Upper lobe of left lung (tissue), 6 donors: ENCODE data around the gene MAP1LC3B. TPM values are rescaled to one million over a fixed set of nuclear protein-coding genes. Genes with fewer than 3 reads are reported as not detected.
A peak's percentile ranks its signal among the peaks of the same experiment; 100 is the strongest.

Source experiments
- ATAC-seq, 2 donors: fragments of 200-7000 bp; cut with Tn5 transposase; one replicate each; pipeline ENCODE4 v1.9.1; 2022; ENCODE audit warnings: mild to moderate bottlenecking in 2 of 2, moderate library complexity in 2 of 2; ENCODE audit not compliant: low FRiP score in 2 of 2
- DNase-seq, 2 donors: peaks; one replicate each; pipeline ENCODE4 v3.0.0-alpha.2; 2019 to 2020
- H3K27ac ChIP-seq, 4 donors: fragments of 200-600 bp; sonication (generic); one replicate each; pipeline ENCODE4 v1.5.1; 2016 to 2019
- H3K27me3 ChIP-seq, 4 donors: fragments of 200-600 bp; sonication (generic); one replicate each; pipeline ENCODE4 v1.5.1; 2017 to 2019
- H3K36me3 ChIP-seq, 4 donors: fragments of 200-600 bp; sonication (generic); one replicate each; pipeline ENCODE4 v1.5.1; 2016 to 2019
- H3K4me1 ChIP-seq, 4 donors: fragments of 200-600 bp; sonication (generic); one replicate each; pipeline ENCODE4 v1.5.1; 2018 to 2019
- H3K4me3 ChIP-seq, 4 donors: fragments of 200-600 bp; sonication (generic); one replicate each; pipeline ENCODE4 v1.5.1; 2017 to 2019; ENCODE audit warnings: mild to moderate bottlenecking in 2 of 4, moderate library complexity in 1 of 4
- H3K9me3 ChIP-seq, 4 donors: fragments of 200-600 bp; sonication (generic); one replicate each; pipeline ENCODE4 v1.5.1; 2018 to 2019
- CTCF ChIP-seq, 6 experiments: fragments of 450-650 bp in 4 of 6; fragments of 200-600 bp in 2 of 6; sonication (generic) in 2 of 6; IDR thresholded peaks; one replicate each; pipeline ENCODE4 v1.5.1; 2016 to 2019; ENCODE audit warnings: antibody characterized with exemption in 6 of 6
- EP300 ChIP-seq, 4 donors: sonication (generic); formaldehyde crosslinking; IDR thresholded peaks; one replicate each; pipeline ENCODE4 v1.5.1; 2017; ENCODE audit warnings: antibody characterized with exemption in 4 of 4, control low read depth in 2 of 4
- POLR2A ChIP-seq, 4 donors: fragments of 450-650 bp; IDR thresholded peaks; one replicate each; pipeline ENCODE4 v1.5.1; 2016 to 2017; ENCODE audit warnings: antibody characterized with exemption in 4 of 4, mild to moderate bottlenecking in 2 of 4
- POLR2AphosphoS5 ChIP-seq, 2 donors: sonication (generic); formaldehyde crosslinking; IDR thresholded peaks; one replicate each; pipeline ENCODE4 v1.5.1; 2017; ENCODE audit warnings: antibody characterized with exemption in 2 of 2
- WGBS, 2 donors: methylation state at CpG; one replicate each; pipeline ENCODE4 v1.1.5; 2017 to 2018; 5-methylcytosine and 5-hydroxymethylcytosine counted together
- total RNA-seq, 6 donors: library from RNA; depleted of rRNA in 4 of 6; stranded (reverse); fragments of >200 nt in 4 of 6; gene quantifications; one replicate each; pipeline versions ENCODE4 v1.1.0 to v1.2.1, GENCODE V29; 2016 to 2021
- donor health status: DM: no; HTN: no; CAD: no; lungs with moderate emphysema.
- donor health status: DM: no; HTN: yes; CAD: no; lungs with severe emphysema.

The MAP1LC3B gene
- total RNA-seq, 6 donors from 2014 or later, result 32.5 to 64.2 (median 54.2) TPM

GRCh38 chr16:87412996-87413421 is 20.9 kb downstream of the MAP1LC3B start:
- Histone ChIP-seq H3K4me1 (peaks cover 0 to 3% (median 0%) of the 10 kb centered on the region in 4 donors), H3K27me3 (no peaks in the 10 kb centered on the region), H3K27ac (no peak overlapping the region), H3K9me3 (no peaks in the 10 kb centered on the region), H3K36me3 (peaks cover 20 to 97% (median 71%) of the 10 kb centered on the region in 4 donors), H3K4me3 (no peak overlapping the region)
- DNase-seq, result peak in 1 of 2 donors; percentile 73
- TF ChIP-seq POLR2A (IDR thresholded peaks at IDR 0.05) (no peak), EP300 (IDR thresholded peaks at IDR 0.05) (no peak), POLR2AphosphoS5 (IDR thresholded peaks at IDR 0.05) (no peak), CTCF (IDR thresholded peaks at IDR 0.05) (no peak)
- 93 to 98% methylated on average over 9 to 21 of the region's 27 CpGs for WGBS, 2 donors
- peak in 1 of 2 donors; percentile 20 for ATAC-seq

GRCh38 chr16:87414251-87414680 is 22.1 kb downstream of the MAP1LC3B start:
- Histone ChIP-seq H3K4me3 (no peak overlapping the region), H3K36me3 (peaks cover 20 to 99% (median 72%) of the 10 kb centered on the region in 4 donors), H3K4me1 (no peaks in the 10 kb centered on the region), H3K27me3 (no peaks in the 10 kb centered on the region), H3K27ac (no peak overlapping the region), H3K9me3 (no peaks in the 10 kb centered on the region)
- ATAC-seq (no peak), DNase-seq (peak in 1 of 2 donors; percentile 83)
- TF ChIP-seq POLR2A (IDR thresholded peaks at IDR 0.05) (no peak), CTCF (IDR thresholded peaks at IDR 0.05) (no peak), EP300 (IDR thresholded peaks at IDR 0.05) (no peak), POLR2AphosphoS5 (IDR thresholded peaks at IDR 0.05) (no peak)
- whole genome bisulfite sequencing, 2 donors, result 82 to 91% methylated on average over 24 of the region's 24 CpGs

- peaks cover 25 to 99% (median 73%) of the 10 kb centered on the region in 4 donors for H3K36me3 ChIP-seq
- H3K27ac ChIP-seq, result no peak overlapping the region
- no peaks in the 10 kb centered on the region for H3K9me3 ChIP-seq
- no peaks in the 10 kb centered on the region for H3K4me1 ChIP-seq
- WGBS, 2 donors, result 88 to 91% methylated on average over 9 of the region's 9 CpGs
- H3K27me3 ChIP-seq, result no peaks in the 10 kb centered on the region
- no peak for ATAC-seq
- no peak for DNase-seq
- H3K4me3 ChIP-seq, result no peak overlapping the region
- TF ChIP-seq POLR2AphosphoS5 (IDR thresholded peaks at IDR 0.05) (no peak), POLR2A (IDR thresholded peaks at IDR 0.05) (no peak), CTCF (IDR thresholded peaks at IDR 0.05) (no peak), EP300 (IDR thresholded peaks at IDR 0.05) (no peak)
Observed at GRCh38 chr16:87415441-87415840, 23.3 kb downstream of the MAP1LC3B start.

GRCh38 chr16:87416826-87417527 is 24.8 kb downstream of the MAP1LC3B start:
- peak in 1 of 2 donors; percentile 45 for TF ChIP-seq POLR2AphosphoS5 (IDR thresholded peaks at IDR 0.05)
- TF ChIP-seq EP300 (IDR thresholded peaks at IDR 0.05), result no peak
- no peak for TF ChIP-seq POLR2A (IDR thresholded peaks at IDR 0.05)
- TF ChIP-seq CTCF (IDR thresholded peaks at IDR 0.05), result peak in 5 of 6 experiments; percentile 41 to 67 (median 50)
- Histone ChIP-seq H3K36me3 (peaks cover 21 to 96% (median 73%) of the 10 kb centered on the region in 4 donors), H3K4me3 (no peak overlapping the region), H3K9me3 (no peaks in the 10 kb centered on the region), H3K27me3 (no peaks in the 10 kb centered on the region), H3K27ac (no peak overlapping the region), H3K4me1 (no peaks in the 10 kb centered on the region)
- 82 to 84% methylated on average over 16 to 23 of the region's 23 CpGs for WGBS, 2 donors
- ATAC-seq, result no peak
- no peak for DNase-seq
